ENCODE data around the gene UGT2B15. TPM values are rescaled to one million over a fixed set of nuclear protein-coding genes. Genes with fewer than 3 reads are reported as not detected.
"Not testable (repeated sequence)": the region's sequence is repeated elsewhere in the genome, so short reads cannot be mapped to it uniquely, and the experiment has no call there.

The UGT2B15 gene
- not detected for total RNA-seq

- not testable (repeated sequence) for H3K27me3 ChIP-seq (ENCODE audit: insufficient read depth, low read length); H3K4me1 ChIP-seq (ENCODE audit: insufficient read depth, low read length); H3K4me3 ChIP-seq (ENCODE audit: low read length); H3K9me3 ChIP-seq (ENCODE audit: low read depth, low read length)
Measured at GRCh38 chr4:68670479-68670939, at the start of gene UGT2B15. UGT2B15 (minus strand) TSS chr4:68670652; CDS start chr4:68670618, 34 bp downstream.

- no peaks in the 10 kb centered on the region for H3K4me1 ChIP-seq (ENCODE audit: insufficient read depth, low read length)
- H3K9me3 ChIP-seq (ENCODE audit: low read depth, low read length), result no peaks in the 10 kb centered on the region
- H3K4me3 ChIP-seq (ENCODE audit: low read length), result no peak overlapping the region
- no peaks in the 10 kb centered on the region for H3K27me3 ChIP-seq (ENCODE audit: insufficient read depth, low read length)
Measured at GRCh38 chr4:68719075-68719473, 48.6 kb upstream of the UGT2B15 start.

GRCh38 chr4:68718447-68719074, 48.1 kb upstream of the UGT2B15 start:
- Histone ChIP-seq H3K4me1 (ENCODE audit: insufficient read depth, low read length) (no peaks in the 10 kb centered on the region), H3K4me3 (ENCODE audit: low read length) (no peak overlapping the region), H3K9me3 (ENCODE audit: low read depth, low read length) (no peaks in the 10 kb centered on the region), H3K27me3 (ENCODE audit: insufficient read depth, low read length) (no peaks in the 10 kb centered on the region)

DNA sequence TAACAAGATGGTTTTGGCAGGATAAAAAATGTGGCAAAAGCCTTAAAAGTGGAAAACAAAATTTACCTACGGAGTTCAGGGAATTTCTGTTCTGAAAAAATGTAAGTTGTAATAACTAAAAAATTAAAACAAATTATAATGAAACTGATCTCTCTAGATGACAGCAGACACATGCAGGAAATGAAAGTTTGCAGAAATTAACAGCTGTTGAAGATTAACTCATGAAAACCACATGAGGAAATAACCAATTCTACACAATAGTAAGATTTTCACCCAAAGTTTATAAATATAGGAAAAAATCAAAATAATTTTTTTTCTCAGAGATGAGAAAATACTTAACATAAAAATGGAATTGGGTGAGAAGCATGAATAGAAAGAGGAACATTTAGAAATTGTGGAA, 47.5 kb upstream of the UGT2B15 start:
- no peaks in the 10 kb centered on the region for H3K4me1 ChIP-seq (ENCODE audit: insufficient read depth, low read length)
- H3K4me3 ChIP-seq (ENCODE audit: low read length), result no peak overlapping the region
- no peaks in the 10 kb centered on the region for H3K27me3 ChIP-seq (ENCODE audit: insufficient read depth, low read length)
- no peaks in the 10 kb centered on the region for H3K9me3 ChIP-seq (ENCODE audit: low read depth, low read length)

GRCh38 chr4:68714400-68714799, 43.9 kb upstream of the UGT2B15 start:
- Histone ChIP-seq H3K27me3 (ENCODE audit: insufficient read depth, low read length) (no peaks in the 10 kb centered on the region), H3K9me3 (ENCODE audit: low read depth, low read length) (no peaks in the 10 kb centered on the region), H3K4me1 (ENCODE audit: insufficient read depth, low read length) (no peaks in the 10 kb centered on the region), H3K4me3 (ENCODE audit: low read length) (no peak overlapping the region)

GRCh38 chr4:68712207-68712606, 41.8 kb upstream of the UGT2B15 start:
- H3K4me3 ChIP-seq (ENCODE audit: low read length), result no peak overlapping the region
- H3K27me3 ChIP-seq (ENCODE audit: insufficient read depth, low read length), result no peaks in the 10 kb centered on the region
- H3K9me3 ChIP-seq (ENCODE audit: low read depth, low read length), result no peaks in the 10 kb centered on the region
- no peaks in the 10 kb centered on the region for H3K4me1 ChIP-seq (ENCODE audit: insufficient read depth, low read length)

DNA sequence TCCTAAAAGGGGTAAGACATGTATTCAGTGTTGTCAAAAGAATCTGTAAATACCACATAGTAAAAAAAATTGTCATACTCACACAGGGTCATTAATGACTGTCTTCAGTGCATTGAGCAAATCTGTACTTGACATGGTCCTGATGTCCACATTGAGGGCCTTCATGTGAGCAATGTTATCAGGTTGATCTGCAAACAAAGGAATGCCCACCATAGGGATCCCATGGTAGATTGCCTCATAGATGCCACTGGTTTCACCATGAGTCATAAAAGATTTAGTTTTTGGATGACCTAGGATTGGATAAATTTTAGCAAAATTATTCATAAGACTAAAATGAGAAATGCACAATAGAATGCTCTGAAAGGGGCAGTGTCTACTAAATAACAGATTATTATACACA, 38.1 kb upstream of the UGT2B15 start:
- Histone ChIP-seq H3K27me3 (ENCODE audit: insufficient read depth, low read length) (no peaks in the 10 kb centered on the region), H3K4me3 (ENCODE audit: low read length) (no peak overlapping the region), H3K4me1 (ENCODE audit: insufficient read depth, low read length) (no peaks in the 10 kb centered on the region), H3K9me3 (ENCODE audit: low read depth, low read length) (peaks cover 6% of the 10 kb centered on the region)

DNA sequence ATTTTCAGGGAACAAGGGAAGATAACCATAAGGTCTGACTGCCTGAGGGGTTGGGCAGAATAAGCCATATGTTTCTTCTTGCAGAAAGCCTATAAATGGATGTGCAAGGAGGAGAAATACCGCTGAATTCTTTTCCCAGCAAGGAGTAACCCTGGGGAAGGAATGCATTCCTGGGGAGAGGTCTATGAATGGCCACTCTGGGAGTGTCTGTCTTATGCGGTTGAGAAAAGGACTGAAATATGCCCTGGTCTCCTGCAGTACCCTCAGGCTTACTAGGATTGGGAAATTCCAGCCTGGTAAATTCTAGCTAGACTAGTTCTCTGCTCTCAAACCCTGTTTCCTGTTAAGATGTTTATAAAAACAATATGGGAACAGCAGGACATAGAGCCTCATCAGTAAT, 32.7 kb upstream of the UGT2B15 start:
- H3K4me1 ChIP-seq (ENCODE audit: insufficient read depth, low read length); H3K4me3 ChIP-seq (ENCODE audit: low read length); H3K9me3 ChIP-seq (ENCODE audit: low read depth, low read length); H3K27me3 ChIP-seq (ENCODE audit: insufficient read depth, low read length): not testable (repeated sequence)

DNA sequence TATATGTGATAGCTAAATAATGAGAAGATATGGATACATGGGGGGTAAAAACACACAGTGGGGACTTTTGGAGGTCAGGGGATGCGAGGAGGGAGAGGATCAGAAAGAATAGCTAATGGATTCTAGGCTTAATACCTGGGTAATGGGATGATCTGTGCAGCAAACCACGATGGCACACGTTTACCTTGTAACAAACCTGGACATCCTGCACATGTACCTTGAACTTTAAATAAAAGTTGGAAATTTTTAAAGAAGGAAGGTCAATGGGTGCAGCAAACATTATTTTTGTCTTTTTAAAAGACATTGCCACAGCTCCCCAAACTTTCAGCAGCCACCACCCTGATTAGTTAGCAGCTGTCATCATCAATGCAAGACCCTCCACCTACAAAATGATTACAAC, 29.7 kb upstream of the UGT2B15 start:
- no peaks in the 10 kb centered on the region for H3K27me3 ChIP-seq (ENCODE audit: insufficient read depth, low read length)
- H3K9me3 ChIP-seq (ENCODE audit: low read depth, low read length), result peaks cover 6% of the 10 kb centered on the region
- H3K4me1 ChIP-seq (ENCODE audit: insufficient read depth, low read length), result no peaks in the 10 kb centered on the region
- H3K4me3 ChIP-seq (ENCODE audit: low read length), result no peak overlapping the region

DNA sequence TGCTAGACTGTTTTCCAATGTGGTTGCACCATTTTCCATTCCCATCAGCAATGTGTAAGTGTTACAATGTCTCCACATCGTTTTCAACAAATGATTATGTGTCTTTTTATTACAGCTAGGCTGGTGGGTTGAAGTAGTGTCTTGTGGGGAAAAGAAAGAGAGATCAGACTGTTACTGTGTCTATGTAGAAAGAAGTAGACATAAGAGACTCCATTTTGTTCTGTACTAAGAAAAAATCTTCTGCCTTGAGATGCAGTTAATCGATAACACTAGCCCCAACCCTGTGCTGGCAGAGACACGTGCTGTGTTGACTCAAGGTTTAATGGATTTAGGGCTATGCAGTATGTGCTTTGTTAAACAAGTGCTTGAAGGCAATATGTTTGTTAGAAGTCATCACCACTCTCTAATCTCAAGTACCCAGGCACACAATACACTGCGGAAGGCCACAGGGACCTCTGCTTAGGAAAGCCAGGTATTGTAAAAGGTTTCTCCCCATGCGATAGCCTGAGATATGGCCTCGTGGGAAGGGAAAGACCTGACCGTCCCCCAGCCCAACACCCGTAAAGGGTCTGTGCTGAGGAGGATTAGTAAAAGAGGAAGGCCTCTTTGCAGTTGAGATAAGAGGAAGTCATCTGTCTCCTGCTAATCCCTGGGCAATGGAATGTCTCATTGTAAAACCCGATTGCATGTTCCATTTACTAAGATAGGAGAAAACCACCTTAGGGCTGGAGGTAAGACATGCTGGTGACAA, 23.0 kb upstream of the UGT2B15 start:
- Histone ChIP-seq H3K9me3 (ENCODE audit: low read depth, low read length) (peaks cover 5% of the 10 kb centered on the region), H3K27me3 (ENCODE audit: insufficient read depth, low read length) (no peaks in the 10 kb centered on the region), H3K4me3 (ENCODE audit: low read length) (no peak overlapping the region), H3K4me1 (ENCODE audit: insufficient read depth, low read length) (no peaks in the 10 kb centered on the region)

DNA sequence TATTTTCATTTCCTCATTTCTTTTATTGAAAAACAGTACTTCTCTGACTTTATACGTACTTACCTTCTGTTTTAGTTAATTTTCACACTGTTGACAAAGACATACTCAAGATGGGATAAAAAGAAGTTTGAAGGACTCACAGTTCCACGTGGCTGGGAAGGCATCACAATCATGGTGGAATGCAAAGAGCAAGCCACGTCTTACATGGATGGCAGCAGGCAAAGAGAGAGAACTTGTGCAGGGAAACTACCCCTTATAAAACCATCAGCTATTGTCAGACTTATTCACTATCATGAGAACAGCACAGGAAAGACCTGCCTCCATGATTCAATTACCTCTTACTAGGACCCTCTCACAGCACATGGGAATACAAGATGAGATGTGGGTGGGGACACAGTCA, 20.7 kb upstream of the UGT2B15 start:
- Histone ChIP-seq H3K4me3 (ENCODE audit: low read length) (no peak overlapping the region), H3K27me3 (ENCODE audit: insufficient read depth, low read length) (no peaks in the 10 kb centered on the region), H3K9me3 (ENCODE audit: low read depth, low read length) (peaks cover 5% of the 10 kb centered on the region), H3K4me1 (ENCODE audit: insufficient read depth, low read length) (no peaks in the 10 kb centered on the region)

- Histone ChIP-seq H3K9me3 (ENCODE audit: low read depth, low read length) (no peaks in the 10 kb centered on the region), H3K4me1 (ENCODE audit: insufficient read depth, low read length) (no peaks in the 10 kb centered on the region), H3K27me3 (ENCODE audit: insufficient read depth, low read length) (no peaks in the 10 kb centered on the region), H3K4me3 (ENCODE audit: low read length) (no peak overlapping the region)
Measured at GRCh38 chr4:68683034-68683433, 12.6 kb upstream of the UGT2B15 start.

GRCh38 chr4:68681298-68681697, 10.8 kb upstream of the UGT2B15 start:
- H3K4me1 ChIP-seq (ENCODE audit: insufficient read depth, low read length); H3K27me3 ChIP-seq (ENCODE audit: insufficient read depth, low read length); H3K4me3 ChIP-seq (ENCODE audit: low read length); H3K9me3 ChIP-seq (ENCODE audit: low read depth, low read length): not testable (repeated sequence)

DNA sequence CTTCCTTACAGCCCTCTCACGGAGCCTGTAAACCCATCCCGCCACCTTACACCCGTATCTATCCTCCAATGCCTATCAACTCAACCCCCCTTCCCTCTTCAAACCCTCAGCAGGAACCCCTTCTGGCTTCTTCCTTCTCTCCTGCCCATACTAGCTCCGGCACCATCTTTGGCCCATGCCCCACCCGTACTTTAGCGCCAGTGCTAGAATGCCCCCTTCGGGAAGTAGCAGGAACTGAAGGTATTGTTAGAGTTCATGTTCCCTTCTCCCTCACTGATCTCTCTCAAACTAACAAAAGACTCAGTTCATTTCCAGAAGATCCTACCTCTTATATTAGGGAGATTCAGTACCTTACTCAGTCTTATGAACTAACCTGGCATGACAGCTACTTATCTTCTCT, 2.7 kb upstream of the UGT2B15 start:
- Histone ChIP-seq H3K27me3 (ENCODE audit: insufficient read depth, low read length) (no peaks in the 10 kb centered on the region), H3K4me1 (ENCODE audit: insufficient read depth, low read length) (no peaks in the 10 kb centered on the region), H3K9me3 (ENCODE audit: low read depth, low read length) (no peaks in the 10 kb centered on the region)

GRCh38 chr4:68671217-68671616, 765 bp upstream of the UGT2B15 start:
- not testable (repeated sequence) for H3K9me3 ChIP-seq (ENCODE audit: low read depth, low read length); H3K4me1 ChIP-seq (ENCODE audit: insufficient read depth, low read length); H3K27me3 ChIP-seq (ENCODE audit: insufficient read depth, low read length); H3K4me3 ChIP-seq (ENCODE audit: low read length)

More for the DNA sequence above, 2.7 kb upstream of the UGT2B15 start:
- H3K4me3 ChIP-seq (ENCODE audit: low read length), result no peak overlapping the region

All from mononuclear cell (primary cell).